COLO668 (cell line): ENCODE results near the gene KRT39.
"Not testable (repeated sequence)": the region's sequence is repeated elsewhere in the genome, so short reads cannot be mapped to it uniquely, and the experiment has no call there.

Source experiments
- DNase-seq: peaks from one replicate; lab custom pipeline; 2025; ENCODE audit not compliant: unreplicated experiment; lab: John Stamatoyannopoulos, UW

KRT39 gene

DNA sequence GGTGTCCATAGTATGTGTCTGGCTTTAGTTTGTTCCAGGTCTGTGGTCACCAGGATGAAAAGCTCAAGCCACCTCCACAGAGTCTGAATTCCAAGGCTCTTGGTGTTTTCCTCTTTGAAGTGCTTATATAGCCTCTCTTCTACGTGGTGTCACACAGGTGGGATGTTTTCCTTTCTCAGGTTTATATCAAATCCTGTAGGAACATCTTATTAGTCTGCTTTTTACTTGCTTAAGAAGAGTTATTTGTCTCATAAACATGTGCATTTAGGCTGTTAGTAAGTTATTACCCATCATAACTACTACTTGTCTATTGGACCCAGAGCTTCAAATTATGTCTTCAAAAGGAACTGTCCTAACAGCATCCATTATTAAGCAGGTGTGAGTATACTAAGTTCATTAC lies at the start of gene KRT39:
TSS of gene KRT39 (minus strand) at position 101 of the 400 bp plus-strand sequence. CDS start at position 9, 92 bp downstream.
- DNase-seq: no peak

DNA sequence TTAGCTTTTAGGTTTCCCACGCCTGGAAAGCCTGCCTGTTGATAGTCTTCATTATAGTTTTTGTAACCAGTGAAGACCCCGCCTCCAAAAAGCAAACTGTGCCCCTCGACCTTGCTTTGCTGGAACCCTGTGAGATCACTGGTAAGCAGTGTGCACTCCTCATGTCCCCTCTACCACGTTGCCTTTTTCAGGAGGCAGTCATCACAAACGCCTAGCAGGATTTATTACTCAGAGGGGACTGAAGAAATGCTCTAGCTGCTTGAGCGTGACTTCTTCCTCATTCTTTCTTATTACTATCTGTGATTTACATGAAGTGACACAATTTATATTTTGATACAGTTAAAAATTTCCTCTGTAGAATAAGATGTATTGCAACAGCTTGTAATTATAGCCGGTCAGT lies 48.7 kb upstream of the KRT39 start:
- no peak for DNase-seq

DNA sequence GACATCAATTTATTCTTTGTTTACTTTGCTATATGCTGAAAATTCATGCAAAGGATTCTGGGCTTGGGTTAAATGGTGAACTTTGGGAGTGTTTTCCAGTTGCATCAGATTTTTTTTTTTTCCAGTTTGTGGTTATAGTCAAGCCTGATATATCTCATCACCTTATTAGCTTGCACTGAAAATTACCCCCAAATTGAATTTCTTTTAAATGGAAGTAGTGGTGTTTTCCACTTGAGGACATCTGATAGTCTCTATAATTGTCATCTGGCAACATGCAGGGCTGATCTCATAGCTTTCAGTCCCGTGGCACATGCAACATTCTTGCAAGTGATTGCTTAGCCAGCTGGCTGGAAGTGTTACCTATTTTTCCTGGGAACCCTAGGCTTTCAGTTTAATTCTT lies 46.9 kb upstream of the KRT39 start:
- no peak for DNase-seq

DNA sequence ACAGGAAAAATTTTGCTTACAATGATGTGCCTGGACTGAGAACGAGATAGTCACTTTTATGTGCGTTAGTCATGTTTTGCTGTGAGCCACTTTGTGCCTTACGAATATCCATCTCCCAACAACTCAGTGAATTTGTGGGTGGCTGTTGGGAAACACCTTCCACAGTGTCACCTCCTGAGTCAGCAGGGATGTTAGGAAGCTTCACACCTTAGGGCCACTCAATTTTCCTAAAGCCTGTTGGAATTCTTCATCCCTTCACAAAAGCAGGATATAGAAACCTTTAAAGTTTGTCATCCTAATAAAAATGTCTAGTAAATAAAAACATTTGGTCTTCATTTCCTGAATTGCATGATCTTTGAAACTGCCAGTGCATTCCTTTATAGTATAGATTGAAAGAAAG lies 46.4 kb upstream of the KRT39 start:
- no peak for DNase-seq

DNA sequence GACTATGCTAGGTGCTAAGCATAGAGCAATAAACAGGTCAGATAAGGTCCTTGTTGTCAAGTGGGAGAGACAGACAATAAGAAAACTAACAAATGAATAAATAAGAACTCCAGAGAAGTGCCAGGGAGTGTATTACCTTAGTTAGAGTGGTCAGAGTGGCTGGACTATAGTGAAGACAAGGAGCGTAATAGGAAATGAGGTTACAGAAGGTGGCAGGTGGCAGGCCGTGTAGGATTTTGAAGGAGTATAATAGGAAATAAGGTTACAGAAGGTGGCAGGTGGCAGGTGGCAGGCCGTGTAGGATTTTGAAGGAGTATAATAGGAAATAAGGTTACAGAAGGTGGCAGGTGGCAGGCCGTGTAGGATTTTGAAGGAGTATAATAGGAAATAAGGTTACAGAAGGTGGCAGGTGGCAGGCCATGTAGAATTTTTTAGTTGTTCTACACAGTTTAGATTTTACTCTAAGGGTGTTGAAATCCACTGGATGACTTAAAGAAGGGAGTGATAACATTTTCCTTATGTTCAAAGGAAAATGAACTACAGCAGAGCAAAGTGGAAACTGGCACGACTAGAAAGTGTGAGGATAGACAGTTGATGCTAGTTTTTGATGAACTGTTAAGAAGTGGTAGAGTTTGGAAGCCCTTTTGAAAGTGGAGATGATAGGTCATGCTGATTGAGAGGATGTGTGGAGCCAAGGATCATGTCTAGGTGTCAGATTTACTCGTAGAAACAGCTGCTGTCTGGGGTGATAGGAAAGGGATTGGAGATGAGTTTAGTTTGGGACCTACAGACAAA lies 45.8 kb upstream of the KRT39 start:
- peak; percentile 23 for DNase-seq

GRCh38 chr17:41010441-41010840 lies 43.7 kb upstream of the KRT39 start:
- DNase-seq: no peak

DNA sequence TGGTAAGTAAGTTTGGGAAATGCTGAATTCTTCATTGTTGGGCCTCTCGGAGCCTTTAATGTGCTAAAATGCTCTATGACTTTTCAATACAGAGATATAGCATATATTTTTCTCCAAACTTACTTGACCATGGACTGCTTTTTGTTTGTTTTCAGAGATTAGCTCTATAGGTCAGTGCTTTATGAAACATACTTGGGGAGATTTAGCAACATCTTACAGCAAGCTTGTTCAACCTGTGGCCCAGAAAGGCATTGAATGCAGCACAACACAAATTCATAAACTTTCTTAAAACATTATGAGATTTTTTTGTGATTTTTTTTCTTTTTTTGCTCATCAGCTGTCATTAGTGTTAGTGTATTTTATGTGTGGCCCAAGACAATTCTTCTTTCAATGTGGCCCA lies 43.2 kb upstream of the KRT39 start:
- DNase-seq: no peak

- DNase-seq: peak; percentile 4
These were observed 42.6 kb upstream of the KRT39 start for GRCh38 chr17:41009301-41009760.

GRCh38 chr17:41008811-41009210 lies 42.1 kb upstream of the KRT39 start, which contains the start of gene KRTAP3-1:
TSS of gene KRTAP3-1 (minus strand) at chr17:41009128. CDS start at chr17:41009074, 54 bp downstream.
- DNase-seq: peak; percentile 83

DNA sequence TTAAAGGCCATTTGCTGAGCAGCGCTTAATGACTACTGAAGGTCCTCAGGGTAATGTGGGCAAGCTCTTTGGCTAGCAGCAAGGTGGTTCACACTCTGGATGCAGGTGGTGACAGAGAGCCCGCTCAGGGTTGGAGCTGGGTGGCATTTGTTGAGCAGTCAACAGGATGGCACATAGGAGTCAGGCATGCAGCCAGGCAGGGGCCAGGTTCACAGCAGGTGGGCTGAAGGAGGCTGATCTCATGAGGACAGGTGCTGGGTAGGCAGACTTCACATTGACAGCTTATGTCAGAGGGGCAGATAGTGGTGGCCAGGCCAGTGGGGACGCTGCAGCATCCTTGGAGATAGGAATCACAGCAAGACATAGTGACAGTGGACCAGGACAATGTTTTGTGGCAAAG lies 37.6 kb upstream of the KRT39 start:
- peak; percentile 33 for DNase-seq

DNA sequence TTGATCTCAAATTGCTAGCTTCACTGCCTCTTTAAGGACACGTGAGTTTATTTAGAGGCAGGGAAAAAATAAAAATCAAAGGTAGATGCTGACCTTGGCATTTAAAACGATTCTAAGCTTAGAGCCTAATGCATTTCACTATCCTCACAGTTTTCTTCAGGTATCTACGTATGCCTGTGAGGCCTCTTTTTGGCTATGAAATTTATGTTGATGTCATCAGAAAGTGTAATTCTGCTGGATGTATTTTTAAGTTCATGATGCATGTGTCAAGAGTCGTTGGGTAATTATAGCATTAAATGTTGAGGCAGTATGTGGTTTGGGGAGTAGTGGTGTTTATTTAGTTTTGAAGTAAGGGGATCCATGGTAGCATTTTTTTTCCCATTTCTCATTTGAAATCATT lies 37.2 kb upstream of the KRT39 start:
- no peak for DNase-seq

DNA sequence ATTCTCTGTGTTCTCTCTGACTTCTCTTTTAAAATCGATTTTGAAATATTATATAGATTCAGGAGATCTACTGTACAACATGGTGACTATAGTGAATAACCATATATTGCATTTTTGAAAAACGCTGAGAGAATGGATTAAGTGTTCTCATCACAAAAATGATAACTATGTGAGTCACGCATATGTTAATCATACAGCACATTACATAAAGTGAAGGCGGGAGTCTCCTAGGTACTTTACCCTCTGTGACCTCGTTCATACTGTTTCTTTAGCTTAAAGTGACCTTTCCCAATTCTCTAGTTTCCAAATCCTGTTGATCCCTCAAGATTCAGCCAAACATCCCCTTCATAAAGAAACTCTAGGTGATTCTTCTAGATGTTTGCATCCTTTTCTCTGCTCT lies 36.1 kb upstream of the KRT39 start:
- DNase-seq: no peak

DNA sequence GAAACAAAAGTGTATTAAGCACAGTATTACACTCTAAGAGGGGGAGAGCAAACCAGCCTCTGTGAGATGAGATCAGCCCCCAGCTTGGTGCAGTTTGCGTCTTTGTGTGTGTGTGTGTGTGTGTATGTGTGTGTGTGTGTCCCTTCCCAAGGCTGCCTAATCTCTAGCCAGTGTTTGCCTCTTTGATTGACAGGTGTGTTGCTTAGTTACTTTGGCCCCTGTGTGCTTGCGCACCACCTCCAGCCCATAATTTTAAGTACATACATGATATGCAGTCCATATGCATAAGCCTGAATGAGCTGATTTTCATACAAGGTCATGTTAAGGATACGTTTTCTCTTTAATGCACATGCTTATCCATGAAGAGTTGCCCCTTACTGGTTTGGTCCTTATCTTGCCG lies 35.0 kb upstream of the KRT39 start:
- DNase-seq: no peak

DNA sequence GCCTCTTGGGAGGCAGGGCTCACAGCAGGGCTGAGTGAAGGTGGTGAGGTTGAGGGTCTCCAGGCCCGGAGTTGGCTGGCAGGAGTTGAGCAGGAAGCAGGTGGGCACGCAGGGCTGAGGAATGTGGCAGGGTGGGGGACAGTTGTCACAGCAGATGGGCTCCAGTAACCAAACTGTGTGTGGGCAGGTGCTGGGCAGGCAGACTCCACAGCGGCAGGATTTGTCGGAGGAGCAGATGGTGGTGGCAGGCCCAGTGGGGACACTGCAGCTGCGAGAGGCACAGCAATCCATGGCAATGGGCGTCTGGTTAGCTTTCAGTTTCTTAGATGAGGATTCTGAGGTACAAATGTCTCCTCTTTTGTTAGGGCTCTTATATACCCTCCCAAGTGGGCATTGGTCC lies 32.8 kb upstream of the KRT39 start, which contains the start of gene KRTAP3-2:
TSS of gene KRTAP3-2 (minus strand) at position 344 of the 400 bp plus-strand sequence. CDS start at position 291, 53 bp downstream.
- DNase-seq: not testable (repeated sequence)

GRCh38 chr17:40997361-40997760 lies 30.6 kb upstream of the KRT39 start:
- no peak for DNase-seq

GRCh38 chr17:40996829-40997228 lies 30.1 kb upstream of the KRT39 start:
- no peak for DNase-seq

DNA sequence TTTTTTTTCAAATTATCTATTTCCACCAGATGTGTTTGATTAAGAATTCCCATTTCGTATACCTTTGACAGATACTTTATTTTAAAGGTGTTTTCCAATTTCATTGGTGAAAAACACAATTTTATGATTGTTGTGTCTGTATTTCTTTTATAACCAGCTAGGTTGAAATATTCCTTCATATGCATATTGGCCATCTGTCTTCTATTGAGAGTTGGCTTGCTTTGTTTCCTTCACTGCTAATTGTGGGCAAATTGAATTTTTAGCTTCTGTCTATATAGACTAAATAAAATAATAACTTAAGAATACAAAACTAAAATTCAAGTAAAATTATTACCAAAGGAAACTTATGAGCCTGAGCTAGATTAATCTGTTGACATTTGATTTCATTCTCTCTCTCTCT lies 28.4 kb upstream of the KRT39 start:
- DNase-seq: no peak

DNA sequence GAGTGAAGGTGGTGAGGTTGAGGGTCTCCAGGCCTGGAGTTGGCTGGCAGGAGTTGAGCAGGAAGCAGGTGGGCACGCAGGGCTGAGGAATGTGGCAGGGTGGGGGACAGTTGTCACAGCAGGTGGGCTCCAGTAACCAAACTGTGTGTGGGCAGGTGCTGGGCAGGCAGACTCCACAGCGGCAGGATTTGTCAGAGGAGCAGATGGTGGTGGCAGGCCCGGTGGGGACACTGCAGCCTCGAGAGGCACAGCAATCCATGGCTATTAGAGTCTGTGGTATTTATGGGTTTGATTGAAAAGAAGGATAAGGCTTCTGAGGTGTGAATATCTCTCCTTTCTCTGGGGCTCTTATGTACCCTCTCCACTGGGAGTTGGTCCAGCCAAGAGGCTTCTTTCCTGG lies 27.1 kb upstream of the KRT39 start, which contains the start of gene KRTAP3-3:
TSS of gene KRTAP3-3 (minus strand) at position 326 of the 400 bp plus-strand sequence. CDS start at position 259, 67 bp downstream.
- peak; percentile 30 for DNase-seq

- no peak for DNase-seq
These were observed 26.3 kb upstream of the KRT39 start for GRCh38 chr17:40993084-40993483.

DNA sequence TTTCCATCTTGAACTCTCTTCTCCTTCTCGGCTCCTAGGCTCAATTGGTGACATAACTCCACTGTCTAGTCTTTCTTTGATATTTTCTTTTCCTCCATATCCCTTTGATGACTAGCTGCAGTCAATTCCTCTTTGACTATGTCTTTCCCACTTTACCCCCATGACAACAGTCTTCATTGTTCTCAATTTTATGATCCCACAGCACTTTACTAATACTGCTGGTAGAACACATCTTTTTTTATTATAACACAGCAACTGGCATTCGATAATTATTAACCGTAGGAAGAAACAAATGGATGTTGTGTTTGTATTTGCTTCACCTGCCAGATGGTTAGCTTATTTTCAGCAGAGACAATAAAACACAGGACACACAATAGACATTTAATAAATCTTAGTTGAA lies 25.9 kb upstream of the KRT39 start:
- DNase-seq: no peak

- no peak for DNase-seq
These were observed 20.2 kb upstream of the KRT39 start for GRCh38 chr17:40986920-40987319.

DNA sequence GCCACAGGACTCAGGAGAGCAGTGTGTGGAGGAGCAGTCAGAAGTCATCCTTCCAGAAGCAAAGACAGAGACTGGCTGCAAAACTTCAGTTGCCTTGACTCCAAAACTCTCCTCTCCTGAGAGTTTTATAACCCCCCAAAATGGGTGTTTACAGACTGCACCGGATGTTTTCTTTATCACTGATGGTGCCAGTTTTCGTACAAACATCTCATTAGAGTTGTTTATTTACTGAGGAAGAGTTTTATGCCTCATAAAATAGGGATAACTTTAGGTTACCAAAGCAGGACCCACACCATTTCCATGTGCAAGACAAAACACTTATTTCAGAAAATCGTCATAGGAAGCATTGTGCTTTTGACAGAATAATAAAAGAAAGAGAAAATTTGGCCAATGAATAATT lies 17.5 kb upstream of the KRT39 start, which contains the start of gene KRT40:
TSS of gene KRT40 (minus strand) at position 101 of the 400 bp plus-strand sequence. CDS start at position 48, 53 bp downstream.
- no peak for DNase-seq
